Activated naive CD4-positive, alpha-beta T cell treated with anti-CD3 and anti-CD28 coated beads, Interleukin-2, amount 10 ng/mL, durations not matched to agents 7 days and 5 days (primary cell): ENCODE data around the gene RAB25.

Source experiments
- CTCF ChIA-PET: fragments of 350-600 bp; sonication (Branson Sonifier 250); formaldehyde crosslinking; loops from one replicate; lab custom pipeline; 2021; ENCODE audit warnings: antibody characterized with exemption; lab: Charles Lee
- DNase-seq: peaks from one replicate; pipeline ENCODE4 v3.0.0-alpha.2; 2020
- H3K27ac Mint-ChIP-seq: one replicate; pipeline ENCODE4 v1.8.0; 2021; ENCODE audit warnings: mild to moderate bottlenecking, moderate library complexity, mixed read lengths
- H3K27me3 Mint-ChIP-seq: one replicate; pipeline ENCODE4 v1.8.0; 2021; ENCODE audit warnings: mild to moderate bottlenecking, mixed read lengths
- H3K36me3 Mint-ChIP-seq: one replicate; pipeline ENCODE4 v1.8.0; 2021; ENCODE audit warnings: mixed read lengths
- H3K4me1 Mint-ChIP-seq: one replicate; pipeline ENCODE4 v1.8.0; 2021; ENCODE audit warnings: mixed read lengths
- H3K4me3 Mint-ChIP-seq: one replicate; pipeline ENCODE4 v1.8.0; 2021; ENCODE audit warnings: mild to moderate bottlenecking, moderate library complexity, mixed read lengths
- H3K9me3 Mint-ChIP-seq: one replicate; pipeline ENCODE4 v1.8.0; 2021; ENCODE audit warnings: mixed read lengths

Gene RAB25

GRCh38 chr1:156104861-156105832 is 44.2 kb downstream of the RAB25 start:
- Mint-ChIP-seq H3K4me1 (peaks cover 23% of the 10 kb centered on the region), H3K4me3 (peak overlapping the region; percentile 63), H3K9me3 (no peaks in the 10 kb centered on the region), H3K27ac (peak overlapping the region; percentile 63), H3K36me3 (no peaks in the 10 kb centered on the region), H3K27me3 (peaks cover 85% of the 10 kb centered on the region)
- DNase-seq = no peak
- CTCF ChIA-PET = interaction anchor here (0.9 to 21.9 kb wide), 2 partner anchors 8 to 27 kb away, joined by 3 to 668 read pairs; no protein-coding TSS in a partner anchor

- CTCF ChIA-PET = interaction anchor here (0.7 to 2.2 kb wide), 6 partner anchors 9 to 25 kb away, joined by 3 to 9 read pairs (median 4); no protein-coding TSS in a partner anchor
- H3K36me3 Mint-ChIP-seq = no peaks in the 10 kb centered on the region
Observed at GRCh38 chr1:156106624-156107488, 45.9 kb downstream of the RAB25 start.

GRCh38 chr1:156108057-156108456 is 47.1 kb downstream of the RAB25 start:
- CTCF ChIA-PET = no interaction called here
- Mint-ChIP-seq H3K36me3 (no peaks in the 10 kb centered on the region), H3K9me3 (no peaks in the 10 kb centered on the region), H3K4me1 (peaks cover 23% of the 10 kb centered on the region), H3K27ac (no peak overlapping the region), H3K27me3 (peaks cover 88% of the 10 kb centered on the region), H3K4me3 (no peak overlapping the region)
- DNase-seq = no peak

More at GRCh38 chr1:156106624-156107488, 45.9 kb downstream of the RAB25 start:
- Mint-ChIP-seq H3K4me1 (peaks cover 23% of the 10 kb centered on the region), H3K27ac (no peak overlapping the region), H3K9me3 (no peaks in the 10 kb centered on the region), H3K4me3 (peak overlapping the region; percentile 5), H3K27me3 (peaks cover 88% of the 10 kb centered on the region)
- no peak for DNase-seq

- no peaks in the 10 kb centered on the region for H3K9me3 Mint-ChIP-seq
- no peaks in the 10 kb centered on the region for H3K36me3 Mint-ChIP-seq
- no peak overlapping the region for H3K4me3 Mint-ChIP-seq
- peaks cover 88% of the 10 kb centered on the region for H3K27me3 Mint-ChIP-seq
- H3K4me1 Mint-ChIP-seq = peaks cover 25% of the 10 kb centered on the region
- H3K27ac Mint-ChIP-seq = no peak overlapping the region
- CTCF ChIA-PET = interaction anchor here (1.6 kb wide), 1 partner anchor 21 kb away, joined by 4 read pairs; no protein-coding TSS in a partner anchor
- DNase-seq = no peak
Observed at GRCh38 chr1:156108664-156109241, 47.8 kb downstream of the RAB25 start.

- CTCF ChIA-PET = interaction anchor here (0.9 to 1.6 kb wide), 3 partner anchors 13 to 115 kb away, joined by 3 to 6 read pairs (median 4); no protein-coding TSS in a partner anchor
Observed at GRCh38 chr1:156110252-156110651, 49.3 kb downstream of the RAB25 start.

GRCh38 chr1:156111355-156111962 is 50.5 kb downstream of the RAB25 start:
- DNase-seq = no peak
- CTCF ChIA-PET = interaction anchor here (0.9 to 1.6 kb wide), 5 partner anchors 9 to 21 kb away, joined by 3 to 7 read pairs (median 4); no protein-coding TSS in a partner anchor
- H3K27ac Mint-ChIP-seq = no peak overlapping the region
- H3K36me3 Mint-ChIP-seq = peaks cover 1% of the 10 kb centered on the region
- no peaks in the 10 kb centered on the region for H3K9me3 Mint-ChIP-seq
- peaks cover 90% of the 10 kb centered on the region for H3K27me3 Mint-ChIP-seq
- no peak overlapping the region for H3K4me3 Mint-ChIP-seq
- H3K4me1 Mint-ChIP-seq = peaks cover 32% of the 10 kb centered on the region

More at GRCh38 chr1:156110252-156110651, 49.3 kb downstream of the RAB25 start:
- Mint-ChIP-seq H3K4me1 (peaks cover 31% of the 10 kb centered on the region), H3K27me3 (peaks cover 88% of the 10 kb centered on the region), H3K36me3 (no peaks in the 10 kb centered on the region), H3K27ac (no peak overlapping the region), H3K4me3 (no peak overlapping the region), H3K9me3 (no peaks in the 10 kb centered on the region)
- no peak for DNase-seq

GRCh38 chr1:156112276-156113137 is 51.5 kb downstream of the RAB25 start:
- Mint-ChIP-seq H3K27ac (no peak overlapping the region), H3K27me3 (peaks cover 90% of the 10 kb centered on the region), H3K36me3 (peaks cover 1% of the 10 kb centered on the region), H3K4me3 (no peak overlapping the region), H3K4me1 (peaks cover 30% of the 10 kb centered on the region), H3K9me3 (no peaks in the 10 kb centered on the region)
- CTCF ChIA-PET = interaction anchor here (1.1 to 1.6 kb wide), 4 partner anchors 8 to 22 kb away, joined by 3 to 7 read pairs (median 4); no protein-coding TSS in a partner anchor
- DNase-seq = no peak

- peaks cover 30% of the 10 kb centered on the region for H3K4me1 Mint-ChIP-seq
- CTCF ChIA-PET = interaction anchor here (0.7 to 1.5 kb wide), 2 partner anchors 15 to 16 kb away, joined by 3 read pairs; no protein-coding TSS in a partner anchor
- H3K27me3 Mint-ChIP-seq = peaks cover 90% of the 10 kb centered on the region
Observed at GRCh38 chr1:156113282-156113950, 52.5 kb downstream of the RAB25 start.

GRCh38 chr1:156114101-156114918 is 53.4 kb downstream of the RAB25 start, which contains the start of gene LMNA:
LMNA (plus strand) TSS chr1:156114711; CDS start chr1:156114919, 208 bp downstream.
- peaks cover 91% of the 10 kb centered on the region for H3K27me3 Mint-ChIP-seq
- DNase-seq = peak; percentile 65
- H3K4me3 Mint-ChIP-seq = peak within 1 kb of the TSS; percentile 76
- CTCF ChIA-PET = interaction anchor here (0.7 to 2.4 kb wide), 5 partner anchors 12 to 44 kb away, joined by 3 to 12 read pairs (median 7); no protein-coding TSS in a partner anchor
- peaks cover 1% of the 10 kb centered on the region for H3K36me3 Mint-ChIP-seq
- peaks cover 30% of the 10 kb centered on the region for H3K4me1 Mint-ChIP-seq
- no peak within 1 kb of the TSS for H3K27ac Mint-ChIP-seq
- H3K9me3 Mint-ChIP-seq = no peaks in the 10 kb centered on the region

More at GRCh38 chr1:156113282-156113950, 52.5 kb downstream of the RAB25 start:
- H3K9me3 Mint-ChIP-seq = no peaks in the 10 kb centered on the region
- H3K27ac Mint-ChIP-seq = no peak overlapping the region
- DNase-seq = no peak
- H3K4me3 Mint-ChIP-seq = no peak overlapping the region
- peaks cover 1% of the 10 kb centered on the region for H3K36me3 Mint-ChIP-seq

GRCh38 chr1:156114919-156115513 is 54.1 kb downstream of the RAB25 start:
- peaks cover 1% of the 10 kb centered on the region for H3K36me3 Mint-ChIP-seq
- H3K9me3 Mint-ChIP-seq = no peaks in the 10 kb centered on the region
- peaks cover 94% of the 10 kb centered on the region for H3K27me3 Mint-ChIP-seq
- no peak overlapping the region for H3K27ac Mint-ChIP-seq
- peak overlapping the region; percentile 76 for H3K4me3 Mint-ChIP-seq
- CTCF ChIA-PET = interaction anchor here (1.2 to 2.4 kb wide), 5 partner anchors 11 to 43 kb away, joined by 3 to 12 read pairs (median 7); no protein-coding TSS in a partner anchor
- H3K4me1 Mint-ChIP-seq = peaks cover 33% of the 10 kb centered on the region
- peak; percentile 43 for DNase-seq
